Peyer's patch (tissue), 4 donors: ENCODE measurements around the gene TLX1. TPM values are rescaled to one million over a fixed set of nuclear protein-coding genes. Genes with fewer than 3 reads are reported as not detected.

Experiments
- DNase-seq, 3 donors: peaks; one replicate each; pipeline ENCODE4 v3.0.0-alpha.2; 2017 to 2019
- H3K27ac ChIP-seq, 4 donors: fragments of 200-600 bp; sonication (generic); one replicate each; pipeline ENCODE4 v1.5.1; 2016 to 2019
- H3K27me3 ChIP-seq, 2 donors: fragments of 200-600 bp; sonication (generic); one replicate each; pipeline ENCODE4 v1.5.1; 2019
- H3K36me3 ChIP-seq, 3 donors: fragments of 200-600 bp; sonication (generic); one replicate each; pipeline ENCODE4 v1.5.1; 2016 to 2019
- H3K4me1 ChIP-seq, 4 donors: fragments of 200-600 bp; sonication (generic); one replicate each; pipeline ENCODE4 v1.5.1; 2016 to 2019
- H3K4me3 ChIP-seq, 4 donors: fragments of 200-600 bp; sonication (generic); 1 replicate in 3 of 4; 2 replicates in 1 of 4; pipeline ENCODE4 v1.5.1; 2016 to 2019; ENCODE audit warnings: mild to moderate bottlenecking in 1 of 4
- H3K9me3 ChIP-seq, 4 donors: fragments of 200-600 bp; sonication (generic); one replicate each; pipeline ENCODE4 v1.5.1; 2016 to 2019; ENCODE audit warnings: mild to moderate bottlenecking in 1 of 4
- CTCF ChIP-seq, 6 experiments: fragments of 450-650 bp in 4 of 6; fragments of 200-600 bp in 2 of 6; sonication (generic) in 1 of 6; IDR thresholded peaks; one replicate each; pipeline ENCODE4 v1.5.1; 2017 to 2019; ENCODE audit warnings: antibody characterized with exemption in 6 of 6, mild to moderate bottlenecking in 3 of 6, moderate library complexity in 1 of 6
- POLR2A ChIP-seq, 2 donors: fragments of 450-650 bp; IDR thresholded peaks; one replicate each; pipeline ENCODE4 v1.5.1; 2017; ENCODE audit warnings: antibody characterized with exemption in 2 of 2, mild to moderate bottlenecking in 2 of 2, moderate library complexity in 2 of 2
- total RNA-seq, 4 donors: library from RNA; depleted of rRNA; stranded (reverse); fragments of >200 nt; gene quantifications; one replicate each; pipeline ENCODE4 v1.1.0, GENCODE V29; 2016

The TLX1 gene
- total RNA-seq, 4 donors from 2014 or later = 1.6 to 4.8 (median 3.2) TPM; not detected in 1

- Histone ChIP-seq H3K4me3 (no peak overlapping the region), H3K27me3 (peaks cover 0 to 77% of the 10 kb centered on the region in 2 donors), H3K27ac (no peak overlapping the region), H3K4me1 (peaks cover 0 to 39% (median 9%) of the 10 kb centered on the region in 4 donors), H3K36me3 (no peaks in the 10 kb centered on the region), H3K9me3 (no peaks in the 10 kb centered on the region)
- DNase-seq = no peak
- TF ChIP-seq CTCF (IDR thresholded peaks at IDR 0.05) (no peak), POLR2A (IDR thresholded peaks at IDR 0.05) (no peak)
These were observed 1.8 kb downstream of the TLX1 start for GRCh38 chr10:101132636-101133473.

- Histone ChIP-seq H3K4me3 (no peak overlapping the region), H3K27ac (no peak overlapping the region), H3K27me3 (peaks cover 0 to 85% of the 10 kb centered on the region in 2 donors), H3K9me3 (no peaks in the 10 kb centered on the region), H3K36me3 (no peaks in the 10 kb centered on the region), H3K4me1 (peaks cover 0 to 39% (median 9%) of the 10 kb centered on the region in 4 donors)
- no peak for DNase-seq
- TF ChIP-seq CTCF (IDR thresholded peaks at IDR 0.05) (no peak), POLR2A (IDR thresholded peaks at IDR 0.05) (no peak)
These were observed 2.6 kb downstream of the TLX1 start for GRCh38 chr10:101133489-101134298.

GRCh38 chr10:101134299-101135127, 3.4 kb downstream of the TLX1 start:
- Histone ChIP-seq H3K27me3 (peaks cover 0 to 91% of the 10 kb centered on the region in 2 donors), H3K36me3 (no peaks in the 10 kb centered on the region), H3K9me3 (no peaks in the 10 kb centered on the region), H3K27ac (no peak overlapping the region), H3K4me3 (peak overlapping the region in 1 of 4 donors; percentile 3), H3K4me1 (peaks cover 0 to 39% (median 9%) of the 10 kb centered on the region in 4 donors)
- TF ChIP-seq CTCF (IDR thresholded peaks at IDR 0.05) (no peak), POLR2A (IDR thresholded peaks at IDR 0.05) (no peak)
- DNase-seq = no peak

GRCh38 chr10:101135141-101136006, 4.3 kb downstream of the TLX1 start:
- no peak for DNase-seq
- Histone ChIP-seq H3K36me3 (no peaks in the 10 kb centered on the region), H3K27ac (no peak overlapping the region), H3K27me3 (peaks cover 0 to 93% of the 10 kb centered on the region in 2 donors), H3K9me3 (no peaks in the 10 kb centered on the region), H3K4me1 (peaks cover 0 to 39% (median 12%) of the 10 kb centered on the region in 4 donors), H3K4me3 (peak overlapping the region in 1 of 4 donors; percentile 3)
- TF ChIP-seq POLR2A (IDR thresholded peaks at IDR 0.05) (no peak), CTCF (IDR thresholded peaks at IDR 0.05) (no peak)
